Brain microvascular endothelial cell (primary cell): Measurements from ENCODE around the gene MTFR2.
"Not testable (repeated sequence)": the region's sequence is repeated elsewhere in the genome, so short reads cannot be mapped to it uniquely, and the experiment has no call there.

Experiments
- DNase-seq: peaks from one replicate; pipeline ENCODE4 v3.0.0-alpha.2; 2020
- H3K27ac ChIP-seq: fragments of 250-450 bp; sonication (Bioruptor Pico); 2 replicates; pipeline ENCODE4 v1.5.1; 2020; ENCODE audit warnings: mild to moderate bottlenecking, moderate library complexity
- H3K27me3 ChIP-seq: fragments of 250-450 bp; sonication (Bioruptor Pico); replicated peaks from 2 replicates; pipeline ENCODE4 v1.5.1; 2020; ENCODE audit warnings: mild to moderate bottlenecking
- H3K36me3 ChIP-seq: fragments of 250-450 bp; sonication (Bioruptor Pico); replicated peaks from 2 replicates; pipeline ENCODE4 v1.5.1; 2020; ENCODE audit warnings: mild to moderate bottlenecking
- H3K4me3 ChIP-seq: 2 replicates; pipeline ENCODE4 v1.5.1; 2011; ENCODE audit warnings: low read depth, mild to moderate bottlenecking, control low read depth, low read length, moderate library complexity
- in situ Hi-C: cut with HindIII; loops from 2 replicates; pipeline ENCODE4 v1.10.0; 2017; ENCODE audit warnings: low sequenced_read_pairs, low pct_ligation_motif_present
- TF ChIP-seq, protein P1 (sequence below): IDR thresholded peaks from 2 replicates; pipeline ENCODE4 v1.5.1; 2011; ENCODE audit warnings: low read depth, mild to moderate bottlenecking, moderate library complexity, low read length, control low read depth, inconsistent platforms; ENCODE audit errors: missing control alignments

Gene MTFR2

DNA sequence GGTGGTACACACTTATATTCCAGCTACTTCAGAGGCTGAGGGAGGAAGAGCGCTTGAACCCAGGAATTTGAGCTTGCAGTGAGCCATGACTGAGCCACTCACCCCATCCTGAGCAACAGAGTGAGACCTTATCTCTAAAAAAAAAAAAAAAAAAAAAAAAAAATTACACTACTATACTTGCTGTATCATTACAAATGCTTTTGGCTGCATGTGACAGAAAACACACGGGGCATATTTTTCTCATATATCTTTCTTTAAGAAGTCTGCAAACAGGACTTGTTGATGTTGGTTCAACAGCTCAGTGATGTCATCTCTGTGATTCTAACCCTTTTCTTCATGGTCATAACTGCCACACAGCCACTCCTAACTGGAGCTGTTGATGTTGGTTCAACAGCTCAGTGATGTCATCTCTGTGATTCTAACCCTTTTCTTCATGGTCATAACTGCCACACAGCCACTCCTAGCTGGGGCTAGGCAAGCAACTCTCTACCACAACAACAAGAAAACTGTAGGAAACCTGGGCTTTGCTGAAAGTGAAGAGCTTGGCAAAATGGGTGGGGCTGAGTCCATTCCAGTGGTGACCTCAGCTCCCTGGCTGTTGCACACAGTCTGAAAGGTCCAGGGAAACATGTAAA, 19.8 kb downstream of the MTFR2 start:
- TF ChIP-seq, protein P1, sequence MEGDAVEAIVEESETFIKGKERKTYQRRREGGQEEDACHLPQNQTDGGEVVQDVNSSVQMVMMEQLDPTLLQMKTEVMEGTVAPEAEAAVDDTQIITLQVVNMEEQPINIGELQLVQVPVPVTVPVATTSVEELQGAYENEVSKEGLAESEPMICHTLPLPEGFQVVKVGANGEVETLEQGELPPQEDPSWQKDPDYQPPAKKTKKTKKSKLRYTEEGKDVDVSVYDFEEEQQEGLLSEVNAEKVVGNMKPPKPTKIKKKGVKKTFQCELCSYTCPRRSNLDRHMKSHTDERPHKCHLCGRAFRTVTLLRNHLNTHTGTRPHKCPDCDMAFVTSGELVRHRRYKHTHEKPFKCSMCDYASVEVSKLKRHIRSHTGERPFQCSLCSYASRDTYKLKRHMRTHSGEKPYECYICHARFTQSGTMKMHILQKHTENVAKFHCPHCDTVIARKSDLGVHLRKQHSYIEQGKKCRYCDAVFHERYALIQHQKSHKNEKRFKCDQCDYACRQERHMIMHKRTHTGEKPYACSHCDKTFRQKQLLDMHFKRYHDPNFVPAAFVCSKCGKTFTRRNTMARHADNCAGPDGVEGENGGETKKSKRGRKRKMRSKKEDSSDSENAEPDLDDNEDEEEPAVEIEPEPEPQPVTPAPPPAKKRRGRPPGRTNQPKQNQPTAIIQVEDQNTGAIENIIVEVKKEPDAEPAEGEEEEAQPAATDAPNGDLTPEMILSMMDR, result no peak
- no peaks in the 10 kb centered on the region for H3K36me3 ChIP-seq
- no peak overlapping the region for H3K4me3 ChIP-seq
- no peak for DNase-seq
- H3K27me3 ChIP-seq, result no peaks in the 10 kb centered on the region
- no peak overlapping the region for H3K27ac ChIP-seq
- in situ Hi-C loops, result no loop called here

DNA sequence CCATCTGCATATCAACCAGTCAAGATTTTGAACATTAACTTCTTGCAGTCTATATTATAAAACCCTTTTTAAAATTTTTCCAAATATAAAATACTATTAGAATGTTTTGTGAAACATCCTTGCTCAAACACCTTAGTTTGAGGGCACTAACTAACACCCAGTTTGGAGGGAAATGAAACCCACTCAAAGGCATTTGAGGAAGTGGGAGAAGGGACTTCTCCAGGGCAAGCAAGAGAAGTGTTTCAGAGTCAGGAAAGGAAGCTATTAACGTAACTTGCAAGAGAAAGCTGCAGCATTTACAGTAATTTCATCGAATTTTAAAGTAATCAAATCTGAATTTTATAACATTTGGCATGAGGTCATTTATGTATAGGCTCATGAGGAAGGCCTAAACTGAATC, 21.3 kb downstream of the MTFR2 start:
- Histone ChIP-seq H3K27me3 (no peaks in the 10 kb centered on the region), H3K27ac (no peak overlapping the region), H3K36me3 (no peaks in the 10 kb centered on the region), H3K4me3 (no peak overlapping the region)
- no peak for DNase-seq
- TF ChIP-seq, protein P1, result no peak
- in situ Hi-C loops, result no loop called here

GRCh38 chr6:136226674-136227377, 23.3 kb downstream of the MTFR2 start:
- DNase-seq, result no peak
- Histone ChIP-seq H3K27ac (no peak overlapping the region), H3K4me3 (no peak overlapping the region), H3K27me3 (no peaks in the 10 kb centered on the region), H3K36me3 (no peaks in the 10 kb centered on the region)
- TF ChIP-seq, protein P1, result no peak
- in situ Hi-C loops, result no loop called here

DNA sequence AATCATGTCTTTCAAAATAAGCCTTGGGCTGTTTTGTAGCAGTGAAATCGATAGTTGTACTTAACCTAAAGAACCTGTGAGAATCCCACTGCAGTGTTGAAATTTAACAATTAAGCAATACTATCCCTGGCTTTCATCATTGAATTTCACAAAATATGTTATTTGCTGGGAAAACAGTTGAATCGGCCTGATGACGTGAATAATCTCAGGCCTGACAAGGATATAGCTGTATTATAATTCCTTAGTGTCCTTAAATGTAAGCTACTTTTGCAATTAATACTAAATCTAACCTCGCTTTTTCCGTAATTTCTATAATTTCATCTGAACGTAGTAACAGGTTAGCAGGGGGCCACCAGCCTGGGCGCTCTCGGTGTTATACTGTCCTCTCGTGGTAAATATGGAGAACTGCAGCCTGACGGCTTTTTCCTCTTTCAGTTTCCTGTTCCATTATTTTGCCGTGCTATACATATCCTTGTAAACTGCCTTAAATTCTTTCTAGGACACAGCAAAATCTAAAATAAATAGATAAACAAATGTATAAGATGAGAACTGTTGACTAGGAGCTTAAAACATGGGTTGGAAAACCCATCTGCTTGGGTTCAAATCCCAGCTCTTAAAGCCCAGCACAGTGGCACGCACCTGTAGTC, 24.0 kb downstream of the MTFR2 start:
- DNase-seq, result peak; percentile 30
- in situ Hi-C loops, result no loop called here
- TF ChIP-seq, protein P1, result peak; percentile 100
- no peak overlapping the region for H3K4me3 ChIP-seq
- H3K27ac ChIP-seq, result peak overlapping the region; percentile 44
- no peaks in the 10 kb centered on the region for H3K27me3 ChIP-seq
- H3K36me3 ChIP-seq, result no peaks in the 10 kb centered on the region

- no peaks in the 10 kb centered on the region for H3K36me3 ChIP-seq
- in situ Hi-C loops, result no loop called here
- no peak for DNase-seq
- H3K27ac ChIP-seq, result no peak overlapping the region
- TF ChIP-seq, protein P1, result no peak
- no peak overlapping the region for H3K4me3 ChIP-seq
- H3K27me3 ChIP-seq, result no peaks in the 10 kb centered on the region
These were observed 24.6 kb downstream of the MTFR2 start for GRCh38 chr6:136225496-136225895.

DNA sequence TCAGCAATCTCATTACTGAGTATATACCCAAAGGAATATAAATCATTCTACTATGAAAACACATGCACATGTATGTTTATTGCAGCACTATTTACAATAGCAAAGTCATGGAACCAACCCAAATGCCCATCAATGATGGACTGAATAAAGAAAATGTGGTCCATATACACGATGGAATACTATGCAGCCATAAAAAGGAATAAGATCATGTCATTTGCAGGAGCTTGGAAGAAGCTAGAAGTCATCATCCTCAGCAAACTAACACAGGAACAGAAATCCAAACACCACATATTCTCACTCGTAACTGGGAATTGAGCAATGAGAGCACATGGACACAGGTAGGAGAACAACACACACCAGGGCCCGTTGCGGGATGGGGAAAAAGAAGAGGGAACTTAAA, 25.1 kb downstream of the MTFR2 start:
- in situ Hi-C loops, H3K4me3 ChIP-seq: not testable (repeated sequence)

More for the DNA sequence above, 25.1 kb downstream of the MTFR2 start:
- DNase-seq, H3K36me3 ChIP-seq, H3K27ac ChIP-seq, H3K27me3 ChIP-seq: not testable (repeated sequence)
